A549 (cell line): ENCODE data around the gene IL3.

Source experiments
- EHMT2 ChIP-seq: fragments of 200-600 bp; sonication (generic); IDR thresholded peaks from 2 replicates; pipeline ENCODE4 v1.6.1; 2016; ENCODE audit warnings: antibody characterized with exemption, low read depth, mild to moderate bottlenecking, moderate library complexity
- EP300 ChIP-seq, 2 experiments: fragments of >200 bp; sonication (Bioruptor Twin); formaldehyde crosslinking; IDR thresholded peaks; 2 replicates in 1 of 2; 3 replicates in 1 of 2; pipeline ENCODE4 v1.6.1; 2016 to 2017
- ESRRA ChIP-seq: fragments of 150-350 bp; IDR thresholded peaks from 2 replicates; pipeline ENCODE4 v1.6.1; 2014; ENCODE audit warnings: mild to moderate bottlenecking, low read length, borderline replicate concordance
- KDM1A ChIP-seq: fragments of 200-600 bp; sonication (generic); IDR thresholded peaks from 2 replicates; pipeline ENCODE4 v1.6.1; 2016; ENCODE audit warnings: low read depth, mild to moderate bottlenecking
- MAFK ChIP-seq: fragments of 450-650 bp; IDR thresholded peaks from 2 replicates; pipeline ENCODE4 v1.6.1; 2014; ENCODE audit not compliant: partially characterized antibody
- NPAS2 ChIP-seq: fragments of 250-450 bp; sonication (Bioruptor Pico); IDR thresholded peaks from 2 replicates; pipeline ENCODE4 v1.8.0; 2022; ENCODE audit warnings: mild to moderate bottlenecking, moderate library complexity, borderline replicate concordance
- NR3C1 ChIP-seq: fragments of >200 bp; sonication (Bioruptor Twin); formaldehyde crosslinking; IDR thresholded peaks from 3 replicates; pipeline ENCODE4 v1.6.1; 2017
- POLR2A ChIP-seq: IDR thresholded peaks from 2 replicates; pipeline ENCODE4 v1.6.1; 2012; ENCODE audit warnings: mild to moderate bottlenecking, low read length
- RCOR1 ChIP-seq: fragments of 150-350 bp; IDR thresholded peaks from 2 replicates; pipeline ENCODE4 v1.6.1; 2014; ENCODE audit warnings: antibody characterized with exemption, low read length, low read depth
- ZFP36 ChIP-seq: fragments of 450-650 bp; IDR thresholded peaks from 2 replicates; pipeline ENCODE4 v1.6.1; 2014; ENCODE audit warnings: borderline replicate concordance; ENCODE audit not compliant: partially characterized antibody
- TF ChIP-seq, protein P1 (sequence below): fragments of >200 bp; sonication (Bioruptor Twin); formaldehyde crosslinking; IDR thresholded peaks from 3 replicates; pipeline ENCODE4 v1.5.1; 2016
- TF ChIP-seq, protein P2 (sequence below): fragments of 200-600 bp; sonication (generic); IDR thresholded peaks from 2 replicates; pipeline ENCODE4 v1.6.1; 2016; ENCODE audit warnings: antibody characterized with exemption, mild to moderate bottlenecking, moderate library complexity

DNA sequence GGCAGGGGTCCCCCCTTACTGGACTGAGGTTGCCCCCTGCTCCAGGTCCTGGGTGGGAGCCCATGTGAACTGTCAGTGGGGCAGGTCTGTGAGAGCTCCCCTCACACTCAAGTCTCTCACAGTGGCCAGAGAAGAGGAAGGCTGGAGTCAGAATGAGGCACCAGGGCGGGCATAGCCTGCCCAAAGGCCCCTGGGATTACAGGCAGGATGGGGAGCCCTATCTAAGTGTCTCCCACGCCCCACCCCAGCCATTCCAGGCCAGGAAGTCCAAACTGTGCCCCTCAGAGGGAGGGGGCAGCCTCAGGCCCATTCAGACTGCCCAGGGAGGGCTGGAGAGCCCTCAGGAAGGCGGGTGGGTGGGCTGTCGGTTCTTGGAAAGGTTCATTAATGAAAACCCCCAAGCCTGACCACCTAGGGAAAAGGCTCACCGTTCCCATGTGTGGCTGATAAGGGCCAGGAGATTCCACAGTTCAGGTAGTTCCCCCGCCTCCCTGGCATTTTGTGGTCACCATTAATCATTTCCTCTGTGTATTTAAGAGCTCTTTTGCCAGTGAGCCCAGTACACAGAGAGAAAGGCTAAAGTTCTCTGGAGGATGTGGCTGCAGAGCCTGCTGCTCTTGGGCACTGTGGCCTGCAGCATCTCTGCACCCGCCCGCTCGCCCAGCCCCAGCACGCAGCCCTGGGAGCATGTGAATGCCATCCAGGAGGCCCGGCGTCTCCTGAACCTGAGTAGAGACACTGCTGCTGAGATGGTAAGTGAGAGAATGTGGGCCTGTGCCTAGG, 13.0 kb downstream of the IL3 start, which contains the start of gene CSF2:
- TF ChIP-seq, protein P1, sequence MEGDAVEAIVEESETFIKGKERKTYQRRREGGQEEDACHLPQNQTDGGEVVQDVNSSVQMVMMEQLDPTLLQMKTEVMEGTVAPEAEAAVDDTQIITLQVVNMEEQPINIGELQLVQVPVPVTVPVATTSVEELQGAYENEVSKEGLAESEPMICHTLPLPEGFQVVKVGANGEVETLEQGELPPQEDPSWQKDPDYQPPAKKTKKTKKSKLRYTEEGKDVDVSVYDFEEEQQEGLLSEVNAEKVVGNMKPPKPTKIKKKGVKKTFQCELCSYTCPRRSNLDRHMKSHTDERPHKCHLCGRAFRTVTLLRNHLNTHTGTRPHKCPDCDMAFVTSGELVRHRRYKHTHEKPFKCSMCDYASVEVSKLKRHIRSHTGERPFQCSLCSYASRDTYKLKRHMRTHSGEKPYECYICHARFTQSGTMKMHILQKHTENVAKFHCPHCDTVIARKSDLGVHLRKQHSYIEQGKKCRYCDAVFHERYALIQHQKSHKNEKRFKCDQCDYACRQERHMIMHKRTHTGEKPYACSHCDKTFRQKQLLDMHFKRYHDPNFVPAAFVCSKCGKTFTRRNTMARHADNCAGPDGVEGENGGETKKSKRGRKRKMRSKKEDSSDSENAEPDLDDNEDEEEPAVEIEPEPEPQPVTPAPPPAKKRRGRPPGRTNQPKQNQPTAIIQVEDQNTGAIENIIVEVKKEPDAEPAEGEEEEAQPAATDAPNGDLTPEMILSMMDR = no peak
- TF ChIP-seq POLR2A (no peak), EP300 (IDR thresholded peaks at IDR 0.05) (no peak), ESRRA (no peak), MAFK (no peak), NPAS2 (CRISPR knock-in tag) (no peak), RCOR1 (no peak), KDM1A (no peak), NR3C1 (no peak), EHMT2 (no peak), ZFP36 (no peak)
- TF ChIP-seq, protein P2, sequence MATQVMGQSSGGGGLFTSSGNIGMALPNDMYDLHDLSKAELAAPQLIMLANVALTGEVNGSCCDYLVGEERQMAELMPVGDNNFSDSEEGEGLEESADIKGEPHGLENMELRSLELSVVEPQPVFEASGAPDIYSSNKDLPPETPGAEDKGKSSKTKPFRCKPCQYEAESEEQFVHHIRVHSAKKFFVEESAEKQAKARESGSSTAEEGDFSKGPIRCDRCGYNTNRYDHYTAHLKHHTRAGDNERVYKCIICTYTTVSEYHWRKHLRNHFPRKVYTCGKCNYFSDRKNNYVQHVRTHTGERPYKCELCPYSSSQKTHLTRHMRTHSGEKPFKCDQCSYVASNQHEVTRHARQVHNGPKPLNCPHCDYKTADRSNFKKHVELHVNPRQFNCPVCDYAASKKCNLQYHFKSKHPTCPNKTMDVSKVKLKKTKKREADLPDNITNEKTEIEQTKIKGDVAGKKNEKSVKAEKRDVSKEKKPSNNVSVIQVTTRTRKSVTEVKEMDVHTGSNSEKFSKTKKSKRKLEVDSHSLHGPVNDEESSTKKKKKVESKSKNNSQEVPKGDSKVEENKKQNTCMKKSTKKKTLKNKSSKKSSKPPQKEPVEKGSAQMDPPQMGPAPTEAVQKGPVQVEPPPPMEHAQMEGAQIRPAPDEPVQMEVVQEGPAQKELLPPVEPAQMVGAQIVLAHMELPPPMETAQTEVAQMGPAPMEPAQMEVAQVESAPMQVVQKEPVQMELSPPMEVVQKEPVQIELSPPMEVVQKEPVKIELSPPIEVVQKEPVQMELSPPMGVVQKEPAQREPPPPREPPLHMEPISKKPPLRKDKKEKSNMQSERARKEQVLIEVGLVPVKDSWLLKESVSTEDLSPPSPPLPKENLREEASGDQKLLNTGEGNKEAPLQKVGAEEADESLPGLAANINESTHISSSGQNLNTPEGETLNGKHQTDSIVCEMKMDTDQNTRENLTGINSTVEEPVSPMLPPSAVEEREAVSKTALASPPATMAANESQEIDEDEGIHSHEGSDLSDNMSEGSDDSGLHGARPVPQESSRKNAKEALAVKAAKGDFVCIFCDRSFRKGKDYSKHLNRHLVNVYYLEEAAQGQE = no peak
